ENCODE results near the gene MYO9A.

The MYO9A gene

DNA sequence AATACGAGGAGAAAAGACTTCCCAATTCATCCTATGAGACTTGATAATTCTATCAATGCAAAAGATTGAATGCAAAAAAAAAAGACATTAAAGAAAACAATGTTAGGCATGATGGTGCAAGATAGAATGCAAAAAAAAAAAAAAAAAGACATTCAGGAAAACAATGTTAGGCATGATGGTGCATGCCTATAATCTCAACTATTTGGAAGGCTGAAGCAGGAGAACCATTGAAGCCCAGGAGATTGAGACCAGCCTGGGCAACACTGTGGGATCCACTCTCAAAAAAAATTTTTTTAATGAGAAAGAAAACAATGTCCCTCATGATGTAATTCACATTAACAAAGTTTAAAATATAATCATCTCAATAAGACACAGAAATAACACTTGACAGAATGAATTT is 75.9 kb downstream of the MYO9A start:
- Histone ChIP-seq H3K9me3 (no peaks in the 10 kb centered on the region), H3K27ac (no peak overlapping the region), H3K4me3 (ENCODE audit: low read depth in 1 of 2, low read length in 1 of 2) (no peak overlapping the region), H3K27me3 (no peaks in the 10 kb centered on the region), H3K36me3 (no peaks in the 10 kb centered on the region), H3K4me1 (ENCODE audit: control insufficient read depth in 1 of 2, insufficient read depth in 1 of 2, low read depth in 1 of 2, low read length in 1 of 2) (no peaks in the 10 kb centered on the region)
- TF ChIP-seq, protein P1, sequence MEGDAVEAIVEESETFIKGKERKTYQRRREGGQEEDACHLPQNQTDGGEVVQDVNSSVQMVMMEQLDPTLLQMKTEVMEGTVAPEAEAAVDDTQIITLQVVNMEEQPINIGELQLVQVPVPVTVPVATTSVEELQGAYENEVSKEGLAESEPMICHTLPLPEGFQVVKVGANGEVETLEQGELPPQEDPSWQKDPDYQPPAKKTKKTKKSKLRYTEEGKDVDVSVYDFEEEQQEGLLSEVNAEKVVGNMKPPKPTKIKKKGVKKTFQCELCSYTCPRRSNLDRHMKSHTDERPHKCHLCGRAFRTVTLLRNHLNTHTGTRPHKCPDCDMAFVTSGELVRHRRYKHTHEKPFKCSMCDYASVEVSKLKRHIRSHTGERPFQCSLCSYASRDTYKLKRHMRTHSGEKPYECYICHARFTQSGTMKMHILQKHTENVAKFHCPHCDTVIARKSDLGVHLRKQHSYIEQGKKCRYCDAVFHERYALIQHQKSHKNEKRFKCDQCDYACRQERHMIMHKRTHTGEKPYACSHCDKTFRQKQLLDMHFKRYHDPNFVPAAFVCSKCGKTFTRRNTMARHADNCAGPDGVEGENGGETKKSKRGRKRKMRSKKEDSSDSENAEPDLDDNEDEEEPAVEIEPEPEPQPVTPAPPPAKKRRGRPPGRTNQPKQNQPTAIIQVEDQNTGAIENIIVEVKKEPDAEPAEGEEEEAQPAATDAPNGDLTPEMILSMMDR (IDR thresholded peaks at IDR 0.05): no peak

DNA sequence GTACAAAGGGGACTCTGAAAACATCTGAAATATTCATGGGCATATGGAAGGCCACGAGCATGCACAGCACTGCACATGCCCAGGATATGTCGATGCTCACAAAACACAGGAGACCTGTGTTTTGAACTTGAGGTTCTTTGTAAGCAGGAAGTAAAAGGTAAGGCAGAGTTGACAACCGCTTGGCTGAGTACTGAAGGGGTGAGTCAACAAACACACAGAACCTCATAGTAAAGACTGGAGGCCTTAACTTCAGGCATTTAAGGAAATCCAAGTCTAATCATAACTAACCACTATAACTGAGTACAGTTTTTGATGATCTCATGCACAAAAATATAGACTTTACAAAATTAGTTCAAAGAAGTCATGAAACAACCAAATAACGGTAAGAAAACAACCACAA is 80.6 kb downstream of the MYO9A start:
- no peaks in the 10 kb centered on the region for H3K4me1 ChIP-seq (ENCODE audit: control insufficient read depth in 1 of 2, insufficient read depth in 1 of 2, low read depth in 1 of 2, low read length in 1 of 2)
- TF ChIP-seq, protein P1 (IDR thresholded peaks at IDR 0.05): no peak
- no peak overlapping the region for H3K27ac ChIP-seq
- no peaks in the 10 kb centered on the region for H3K36me3 ChIP-seq
- no peaks in the 10 kb centered on the region for H3K27me3 ChIP-seq
- H3K9me3 ChIP-seq: no peaks in the 10 kb centered on the region
- H3K4me3 ChIP-seq (ENCODE audit: low read depth in 1 of 2, low read length in 1 of 2): no peak overlapping the region

DNA sequence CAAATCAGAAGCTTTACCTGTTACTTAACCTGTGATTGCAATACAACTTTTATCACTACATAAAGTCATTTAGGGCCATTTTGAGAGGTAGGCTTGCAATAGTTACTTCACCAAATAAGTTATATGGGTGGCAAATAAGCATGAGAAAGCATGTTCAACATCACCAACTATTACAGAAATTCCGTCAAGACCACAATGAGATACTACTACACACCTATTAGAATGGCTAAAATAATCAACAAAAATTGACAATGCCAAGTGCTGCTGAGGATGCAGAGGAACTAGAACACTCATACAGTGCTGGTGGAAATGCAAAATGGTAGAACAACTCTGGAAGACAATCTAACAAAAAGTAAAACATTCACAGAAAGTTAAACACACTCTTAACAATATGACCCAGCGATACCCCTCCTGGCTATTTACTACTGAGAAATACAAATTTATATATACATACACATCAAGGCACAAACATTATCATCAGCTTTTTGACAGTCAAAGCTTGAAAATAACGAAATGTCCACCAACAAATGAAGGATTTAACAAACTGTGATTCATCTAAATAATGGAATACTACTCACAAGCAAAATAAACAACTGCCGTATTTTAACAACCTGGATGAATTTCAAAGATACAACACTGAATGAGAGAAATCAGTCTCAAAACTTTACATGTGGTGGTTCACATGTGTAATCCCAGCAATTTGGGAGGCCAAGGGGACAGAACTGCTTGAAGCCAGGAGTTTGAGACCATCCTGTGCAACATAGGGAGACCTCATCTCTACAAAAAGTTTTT is 82.9 kb downstream of the MYO9A start:
- Histone ChIP-seq H3K4me1 (ENCODE audit: control insufficient read depth in 1 of 2, insufficient read depth in 1 of 2, low read depth in 1 of 2, low read length in 1 of 2) (no peaks in the 10 kb centered on the region), H3K27me3 (no peaks in the 10 kb centered on the region), H3K36me3 (no peaks in the 10 kb centered on the region), H3K27ac (no peak overlapping the region), H3K4me3 (ENCODE audit: low read depth in 1 of 2, low read length in 1 of 2) (no peak overlapping the region), H3K9me3 (no peaks in the 10 kb centered on the region)
- TF ChIP-seq, protein P1 (IDR thresholded peaks at IDR 0.05): no peak

DNA sequence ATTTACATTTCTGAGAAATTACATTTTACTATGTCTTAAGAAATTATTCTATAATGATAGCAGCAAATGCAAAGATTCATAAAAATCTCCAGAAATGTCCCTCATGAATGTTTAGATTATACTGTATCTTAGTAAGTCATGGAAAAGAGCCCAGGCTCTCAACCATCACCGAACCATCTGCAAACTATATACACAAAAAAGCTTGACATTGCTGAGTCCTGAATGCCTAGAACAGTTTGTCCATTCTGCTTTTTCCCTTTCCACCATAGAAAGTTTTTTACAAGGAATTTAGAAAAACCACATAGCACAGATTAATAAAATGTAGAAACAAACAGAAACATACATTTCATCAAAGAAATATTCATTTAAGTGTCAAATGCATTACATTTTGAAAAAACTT is 83.6 kb downstream of the MYO9A start:
- TF ChIP-seq, protein P1 (IDR thresholded peaks at IDR 0.05): no peak
- H3K4me1 ChIP-seq (ENCODE audit: control insufficient read depth in 1 of 2, insufficient read depth in 1 of 2, low read depth in 1 of 2, low read length in 1 of 2): no peaks in the 10 kb centered on the region
- H3K27me3 ChIP-seq: no peaks in the 10 kb centered on the region
- no peaks in the 10 kb centered on the region for H3K36me3 ChIP-seq
- H3K9me3 ChIP-seq: no peaks in the 10 kb centered on the region
- no peak overlapping the region for H3K27ac ChIP-seq
- no peak overlapping the region for H3K4me3 ChIP-seq (ENCODE audit: low read depth in 1 of 2, low read length in 1 of 2)

DNA sequence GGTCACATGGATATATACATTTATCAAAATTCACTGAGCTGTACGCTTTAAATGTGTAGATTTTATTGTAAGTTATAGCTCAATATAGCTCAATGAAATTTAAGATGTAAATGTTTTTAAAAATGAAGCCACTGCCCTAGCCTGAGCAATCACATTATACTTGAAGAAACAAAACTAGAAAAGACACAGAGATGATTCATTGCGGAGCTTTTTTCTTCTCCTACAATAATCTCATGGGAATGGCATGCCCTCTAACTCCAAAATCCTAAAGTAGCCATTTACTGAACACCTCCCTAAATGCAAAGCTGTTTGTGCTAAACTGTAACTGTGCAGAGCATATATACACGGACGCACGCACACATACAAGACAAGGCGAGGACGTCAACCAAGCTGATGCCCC is 84.2 kb downstream of the MYO9A start:
- Histone ChIP-seq H3K9me3 (no peaks in the 10 kb centered on the region), H3K4me3 (ENCODE audit: low read depth in 1 of 2, low read length in 1 of 2) (no peak overlapping the region), H3K36me3 (no peaks in the 10 kb centered on the region), H3K4me1 (ENCODE audit: control insufficient read depth in 1 of 2, insufficient read depth in 1 of 2, low read depth in 1 of 2, low read length in 1 of 2) (no peaks in the 10 kb centered on the region), H3K27ac (no peak overlapping the region), H3K27me3 (no peaks in the 10 kb centered on the region)
- TF ChIP-seq, protein P1 (IDR thresholded peaks at IDR 0.05): no peak
